HFF-Myc (cell line): Measurements from ENCODE around the gene UNK.

Experiments used
- DNase-seq: peaks from one replicate; pipeline ENCODE4 v3.0.0-alpha.2; 2011; ENCODE audit warnings: low read depth; ENCODE audit errors: extremely low read depth
- H3K4me3 ChIP-seq: replicated peaks from 2 replicates; pipeline ENCODE4 v1.5.1; 2011; ENCODE audit warnings: low read depth, mild to moderate bottlenecking, control low read depth, low read length
- CTCF ChIP-seq: IDR thresholded peaks from 2 replicates; pipeline ENCODE4 v1.5.1; 2012; ENCODE audit warnings: mild to moderate bottlenecking, low read depth, low read length, control low read depth; ENCODE audit errors: missing control alignments

Gene UNK

GRCh38 chr17:75825748-75826370, 41.3 kb downstream of the UNK start:
- no peak for TF ChIP-seq CTCF
- no peak for DNase-seq

GRCh38 chr17:75826561-75827307, 42.1 kb downstream of the UNK start:
- no peak for TF ChIP-seq CTCF
- no peak for DNase-seq
- H3K4me3 ChIP-seq, result no peak overlapping the region

More at GRCh38 chr17:75825748-75826370, 41.3 kb downstream of the UNK start:
- no peak overlapping the region for H3K4me3 ChIP-seq

GRCh38 chr17:75827308-75828075, 42.9 kb downstream of the UNK start:
- peak; percentile 72 for TF ChIP-seq CTCF
- no peak overlapping the region for H3K4me3 ChIP-seq
- DNase-seq, result no peak

GRCh38 chr17:75828076-75828400, 43.4 kb downstream of the UNK start:
- no peak overlapping the region for H3K4me3 ChIP-seq
- no peak for DNase-seq
- no peak for TF ChIP-seq CTCF

- TF ChIP-seq CTCF, result no peak
- no peak for DNase-seq
- H3K4me3 ChIP-seq, result no peak overlapping the region
Measured at GRCh38 chr17:75828741-75829140, 44.1 kb downstream of the UNK start.

- H3K4me3 ChIP-seq, result no peak overlapping the region
- no peak for TF ChIP-seq CTCF
- DNase-seq, result no peak
Measured at GRCh38 chr17:75829747-75830146, 45.1 kb downstream of the UNK start.
